Measurements from ENCODE around the gene STEAP1.
"Not testable (repeated sequence)": the region's sequence is repeated elsewhere in the genome, so short reads cannot be mapped to it uniquely, and the experiment has no call there.

- not testable (repeated sequence) for TF ChIP-seq PHTF2 (CRISPR knock-in tag; IDR thresholded peaks at IDR 0.05); GTF2F1 (IDR thresholded peaks at IDR 0.05; ENCODE audit: low read depth, low read length); E2F6 (IDR thresholded peaks at IDR 0.05; ENCODE audit: borderline replicate concordance in 1 of 2, extremely low read depth in 1 of 2, insufficient read depth in 1 of 2, insufficient read length in 1 of 2, low read depth in 1 of 2, low read length in 1 of 2, poor library complexity in 1 of 2, severe bottlenecking in 1 of 2); ELF1 (tag; IDR thresholded peaks at IDR 0.05); ZNF431 (CRISPR knock-in tag; IDR thresholded peaks at IDR 0.05); MECOM (CRISPR knock-in tag; IDR thresholded peaks at IDR 0.05)
- peak in 1 of 3 experiments; percentile 11; a peak in 1 of 6 replicates for TF ChIP-seq CTCF (IDR thresholded peaks at IDR 0.05 in 2 of 3, conservative IDR thresholded peaks at IDR 0.05 in 1 of 3; ENCODE audit: insufficient read depth in 2 of 3, low read depth in 1 of 3, low read length in 3 of 3)
These were observed 39.3 kb upstream of the STEAP1 start for GRCh38 chr7:90114972-90115371.
